Pancreas (tissue), 10 donors: ENCODE results near the gene TCF7L2. TPM values are rescaled to one million over a fixed set of nuclear protein-coding genes. Genes with fewer than 3 reads are reported as not detected.
A peak's percentile ranks its signal among the peaks of the same experiment; 100 is the strongest.

Experiments used
- ATAC-seq, 4 donors: fragments of 200-7000 bp; cut with Tn5 transposase; one replicate each; pipeline versions ENCODE4 v1.8.0 to v1.9.1; 2020; ENCODE audit warnings: mild to moderate bottlenecking in 4 of 4, moderate library complexity in 4 of 4
- DNase-seq, 6 donors: peaks; one replicate each; pipeline ENCODE4 v3.0.0-alpha.2; 2020
- FAIRE-seq: peaks from 2 replicates; lab custom pipeline; 2012; peaks lifted over from hg19 to GRCh38; lab: Jason Lieb, UNC
- H3K27ac ChIP-seq, 4 donors: fragments of 200-600 bp; sonication (generic); 1 replicate in 3 of 4; 2 replicates in 1 of 4; pipeline versions ENCODE4 v1.5.0 to v1.8.0; 2020
- H3K27me3 ChIP-seq, 4 donors: fragments of 200-600 bp; one replicate each; pipeline ENCODE4 v1.8.0; 2021
- H3K36me3 ChIP-seq, 3 donors: fragments of 200-600 bp; sonication (generic) in 1 of 3; one replicate each; pipeline versions ENCODE4 v1.5.0 to v1.8.0; 2020 to 2021
- H3K4me1 ChIP-seq, 3 donors: fragments of 200-600 bp; one replicate each; pipeline ENCODE4 v1.8.0; 2021
- H3K4me3 ChIP-seq, 4 donors: fragments of 200-600 bp; sonication (generic) in 2 of 4; one replicate each; pipeline versions ENCODE4 v1.5.0 to v1.8.0; 2020 to 2021
- H3K9me3 ChIP-seq, 4 donors: fragments of 200-600 bp; one replicate each; pipeline ENCODE4 v1.8.0; 2021
- WGBS, 2 donors: extraction: QIAGEN DNeasy Blood & Tissue Kit; methylation state at CpG; one replicate each; pipeline ENCODE4 v1.1.7; 2013; 5-methylcytosine and 5-hydroxymethylcytosine counted together
- intact Hi-C, 3 donors: fragments of 100-400 bp; cut with DNase I; formaldehyde crosslinking; loops; one replicate each; pipeline versions ENCODE4 v1.11.1 to v1.14.2; 2022
- polyA plus RNA-seq, 2 donors: library from polyadenylated mRNA; stranded (reverse); fragments of 200-250 nt; gene quantifications; one replicate each; pipeline ENCODE4 v1.2.3, GENCODE V29; 2013
- total RNA-seq, 6 donors: library from RNA; stranded (reverse); fragmentation: NEBNext Ultra II Directional in 4 of 6; extraction: Animal tissue kit (Norgen Biotek cat#: 25700) in 4 of 6; gene quantifications; one replicate each; pipeline versions ENCODE4 v1.2.1 to v1.2.4, GENCODE V29; 2021 to 2023
- TF ChIP-seq, protein P1 (sequence below), 4 donors: fragments of 200-600 bp; sonication (generic) in 3 of 4; IDR thresholded peaks; one replicate each; pipeline versions ENCODE4 v1.5.0 to v1.8.0; 2021; ENCODE audit warnings: antibody characterized with exemption in 4 of 4
- donor health status: healthy with polysubstance abuse.
- donor health status: DM: no; HTN: no; CAD: no; lungs with moderate emphysema.
- donor health status: DM: no; HTN: no; CAD: no.
- donor health status: control.
- donor health status: control.
- donor health status: Bipolar disorder and iron deficiency.
- donor health status: DM: yes; HTN: yes; CAD: no.
- donor health status: DM: no; HTN: no; CAD: no.
- donor health status: DM: no; HTN: no; CAD: no.
- donor health status: DM: yes; HTN: yes; CAD: no.

TCF7L2 gene
- total and polyA plus RNA-seq, 8 donors = 7.9 to 22.3 (median 11.6) TPM

- H3K27me3 ChIP-seq = no peaks in the 10 kb centered on the region
- TF ChIP-seq, protein P1, sequence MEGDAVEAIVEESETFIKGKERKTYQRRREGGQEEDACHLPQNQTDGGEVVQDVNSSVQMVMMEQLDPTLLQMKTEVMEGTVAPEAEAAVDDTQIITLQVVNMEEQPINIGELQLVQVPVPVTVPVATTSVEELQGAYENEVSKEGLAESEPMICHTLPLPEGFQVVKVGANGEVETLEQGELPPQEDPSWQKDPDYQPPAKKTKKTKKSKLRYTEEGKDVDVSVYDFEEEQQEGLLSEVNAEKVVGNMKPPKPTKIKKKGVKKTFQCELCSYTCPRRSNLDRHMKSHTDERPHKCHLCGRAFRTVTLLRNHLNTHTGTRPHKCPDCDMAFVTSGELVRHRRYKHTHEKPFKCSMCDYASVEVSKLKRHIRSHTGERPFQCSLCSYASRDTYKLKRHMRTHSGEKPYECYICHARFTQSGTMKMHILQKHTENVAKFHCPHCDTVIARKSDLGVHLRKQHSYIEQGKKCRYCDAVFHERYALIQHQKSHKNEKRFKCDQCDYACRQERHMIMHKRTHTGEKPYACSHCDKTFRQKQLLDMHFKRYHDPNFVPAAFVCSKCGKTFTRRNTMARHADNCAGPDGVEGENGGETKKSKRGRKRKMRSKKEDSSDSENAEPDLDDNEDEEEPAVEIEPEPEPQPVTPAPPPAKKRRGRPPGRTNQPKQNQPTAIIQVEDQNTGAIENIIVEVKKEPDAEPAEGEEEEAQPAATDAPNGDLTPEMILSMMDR (IDR thresholded peaks at IDR 0.05) = no peak
- H3K4me1 ChIP-seq = no peaks in the 10 kb centered on the region
- no peaks in the 10 kb centered on the region for H3K36me3 ChIP-seq
- ATAC-seq (no peak), FAIRE-seq (no peak), DNase-seq (no peak)
- WGBS, 2 donors = 58 to 70% methylated on average over 5 of the region's 5 CpGs
- no peak overlapping the region for H3K4me3 ChIP-seq
- H3K27ac ChIP-seq = no peak overlapping the region
- no peaks in the 10 kb centered on the region for H3K9me3 ChIP-seq
- intact Hi-C loops = no loop called here
Observed at GRCh38 chr10:112945811-112946210, 4.2 kb upstream of the TCF7L2 start.

DNA sequence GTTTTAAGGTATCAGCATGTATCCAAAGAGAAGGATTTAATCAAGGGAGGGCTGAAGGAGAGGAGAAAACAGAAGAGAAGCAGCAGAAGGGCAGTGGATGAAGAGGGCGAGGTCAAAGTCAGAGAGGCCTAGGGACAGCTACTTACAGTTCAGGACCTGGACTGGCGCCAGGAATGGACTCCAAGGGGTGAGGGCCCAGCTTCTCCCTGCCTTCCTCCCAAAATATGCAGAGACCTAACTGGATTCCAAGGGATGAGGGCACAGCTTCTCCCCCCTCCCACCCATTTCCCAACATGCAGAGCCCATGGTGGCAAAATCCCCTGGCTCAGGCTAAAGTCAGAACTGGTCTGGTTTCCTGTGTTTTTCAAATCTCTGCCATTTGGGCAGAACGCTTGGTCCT is 3.4 kb upstream of the TCF7L2 start:
- no peak overlapping the region for H3K27ac ChIP-seq
- FAIRE-seq (no peak), ATAC-seq (no peak), DNase-seq (peak in 2 of 6 donors; percentile 52 to 66)
- H3K4me1 ChIP-seq = no peaks in the 10 kb centered on the region
- no peaks in the 10 kb centered on the region for H3K9me3 ChIP-seq
- H3K27me3 ChIP-seq = no peaks in the 10 kb centered on the region
- no peak overlapping the region for H3K4me3 ChIP-seq
- WGBS, 2 donors = 83 to 85% methylated on average over 3 of the region's 3 CpGs
- TF ChIP-seq, protein P1 (IDR thresholded peaks at IDR 0.05) = no peak
- no peaks in the 10 kb centered on the region for H3K36me3 ChIP-seq
- intact Hi-C loops = no loop called here

- Histone ChIP-seq H3K4me1 (no peaks in the 10 kb centered on the region), H3K27me3 (no peaks in the 10 kb centered on the region), H3K27ac (no peak overlapping the region), H3K36me3 (no peaks in the 10 kb centered on the region), H3K4me3 (no peak overlapping the region), H3K9me3 (no peaks in the 10 kb centered on the region)
- FAIRE-seq = no peak
- TF ChIP-seq, protein P1 (IDR thresholded peaks at IDR 0.05) = no peak
- ATAC-seq = no peak
- intact Hi-C loops = no loop called here
- WGBS, 2 donors = 98 to 100% methylated on average over 1 of the region's 1 CpG
- no peak for DNase-seq
Observed at GRCh38 chr10:112948196-112948595, 1.9 kb upstream of the TCF7L2 start.

DNA sequence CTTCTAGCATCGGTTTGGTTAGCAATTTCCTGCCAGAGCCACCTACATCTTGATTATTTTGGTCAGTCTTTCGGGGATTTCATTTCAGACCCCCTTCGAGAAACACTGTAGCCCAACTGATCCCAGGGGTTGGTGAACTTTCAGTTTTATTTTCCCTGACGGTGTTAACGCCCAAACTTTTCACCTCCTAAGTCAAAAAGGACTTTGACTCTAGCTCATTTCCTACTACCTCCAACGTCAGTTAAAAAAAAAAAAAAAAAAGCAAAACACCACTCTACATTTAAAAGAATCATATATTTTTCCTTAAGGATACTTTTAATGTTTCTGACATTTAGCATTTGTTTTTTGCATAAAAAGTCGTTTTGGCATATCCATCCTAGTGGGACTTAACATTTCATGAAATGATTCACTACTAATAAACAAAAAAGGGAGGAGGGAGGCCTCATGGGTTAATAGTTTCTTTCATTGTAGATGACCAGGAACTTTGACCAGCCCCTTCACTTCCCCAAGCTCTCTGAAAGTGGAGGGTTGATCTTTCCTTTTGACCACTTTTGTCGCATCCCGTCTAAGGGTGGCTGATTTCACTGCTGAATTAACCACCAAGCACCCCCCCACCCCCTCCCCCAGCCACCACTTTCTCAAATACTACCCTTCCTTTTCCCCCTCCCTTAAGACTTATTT is 764 bp upstream of the TCF7L2 start:
- FAIRE-seq (peak; percentile 82), DNase-seq (no peak), ATAC-seq (peak; percentile 2 to 21 (median 5))
- WGBS, 2 donors = 11 to 16% methylated on average over 9 of the region's 9 CpGs
- H3K4me1 ChIP-seq = peaks cover 6 to 8% (median 6%) of the 10 kb centered on the region in 3 donors
- TF ChIP-seq, protein P1 (IDR thresholded peaks at IDR 0.05) = no peak
- H3K36me3 ChIP-seq = no peaks in the 10 kb centered on the region
- peak overlapping the region in 3 of 4 donors; percentile 8 to 81 (median 69) for H3K4me3 ChIP-seq
- no peaks in the 10 kb centered on the region for H3K27me3 ChIP-seq
- no peaks in the 10 kb centered on the region for H3K9me3 ChIP-seq
- peak overlapping the region; percentile 19 to 74 (median 54) for H3K27ac ChIP-seq
- intact Hi-C loops = no loop called here
